Measurements from ENCODE around the gene PLB1. TPM values are rescaled to one million over a fixed set of nuclear protein-coding genes. Genes with fewer than 3 reads are reported as not detected.

Gene PLB1
- total and polyA plus RNA-seq, 4 experiments from 2014 or later = 0.38 to 0.91 (median 0.82) TPM

DNA sequence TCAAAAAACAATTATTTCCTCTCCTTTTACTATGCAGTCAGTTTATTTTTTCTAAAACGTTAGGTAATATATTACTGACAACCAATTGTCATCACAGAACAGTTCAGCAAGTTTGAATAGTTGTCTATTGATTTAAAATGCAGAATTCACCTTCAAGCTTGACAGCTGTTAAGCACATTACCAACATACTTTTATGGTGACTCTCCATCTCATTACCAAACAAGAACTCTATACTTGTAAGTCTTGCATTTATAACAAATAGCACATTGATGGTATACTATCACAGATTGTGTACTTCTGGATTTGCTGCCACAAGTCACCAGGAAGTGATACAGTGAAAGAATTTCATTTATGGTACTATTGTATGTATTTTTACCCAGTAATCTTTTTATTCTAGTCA is 156.4 kb downstream of the PLB1 start:
- intact Hi-C loops (cut with micrococcal nuclease) = no loop called here
- DNase-seq = no peak
- Mint-ChIP-seq H3K36me3 (no peaks in the 10 kb centered on the region), H3K27ac (no peak overlapping the region), H3K9me3 (peaks cover 0 to 1% (median 0%) of the 10 kb centered on the region in 8 donors), H3K27me3 (no peaks in the 10 kb centered on the region), H3K4me3 (no peak overlapping the region), H3K4me1 (peaks cover 15 to 33% (median 21%) of the 10 kb centered on the region in 4 donors)
- no peaks in the 10 kb centered on the region for H3K9me3 ChIP-seq (ENCODE audit: control insufficient read depth in 1 of 2, low read length in 2 of 2)
- ChIA-PET POLR2A (ENCODE audit: partially characterized antibody) (no interaction called here), CTCF (ENCODE audit: partially characterized antibody) (interaction anchor here (1.0 kb wide), 1 partner anchor 58 kb away, joined by 3 read pairs; no protein-coding TSS in a partner anchor)
- H3K27me3 ChIP-seq (ENCODE audit: insufficient read depth, low read length) = no peaks in the 10 kb centered on the region
- H3K4me3 ChIP-seq (ENCODE audit: low read length in 2 of 2) = no peak overlapping the region
- H3K36me3 ChIP-seq (ENCODE audit: insufficient read depth, low read length) = no peaks in the 10 kb centered on the region
- no peak overlapping the region for H3K27ac ChIP-seq (ENCODE audit: low read depth, low read length)
- peaks cover 9% of the 10 kb centered on the region for H3K4me1 ChIP-seq (ENCODE audit: insufficient read depth, low read length)

GRCh38 chr2:28653892-28654662 is 158.2 kb downstream of the PLB1 start:
- CTCF ChIA-PET (ENCODE audit: partially characterized antibody) = interaction anchor here (1.8 kb wide), 1 partner anchor 60 kb away, joined by 8 read pairs; no protein-coding TSS in a partner anchor

GRCh38 chr2:28654663-28655320 is 158.9 kb downstream of the PLB1 start:
- Mint-ChIP-seq H3K9me3 (peaks cover 0 to 6% (median 1%) of the 10 kb centered on the region in 8 donors), H3K36me3 (no peaks in the 10 kb centered on the region), H3K27ac (peak overlapping the region in 3 of 7 donors; percentile 3 to 60 (median 5)), H3K4me3 (no peak overlapping the region), H3K27me3 (no peaks in the 10 kb centered on the region), H3K4me1 (peaks cover 15 to 32% (median 25%) of the 10 kb centered on the region in 4 donors)
- Histone ChIP-seq H3K9me3 (ENCODE audit: control insufficient read depth in 1 of 2, low read length in 2 of 2) (no peaks in the 10 kb centered on the region), H3K27ac (ENCODE audit: low read depth, low read length) (no peak overlapping the region), H3K36me3 (ENCODE audit: insufficient read depth, low read length) (no peaks in the 10 kb centered on the region), H3K27me3 (ENCODE audit: insufficient read depth, low read length) (no peaks in the 10 kb centered on the region), H3K4me3 (ENCODE audit: low read length in 2 of 2) (no peak overlapping the region), H3K4me1 (ENCODE audit: insufficient read depth, low read length) (peaks cover 15% of the 10 kb centered on the region)
- DNase-seq = no peak
- ChIA-PET CTCF (ENCODE audit: partially characterized antibody) (interaction anchor here (1.1 to 1.8 kb wide), 2 partner anchors 60 to 73 kb away, joined by 3 to 8 read pairs; no protein-coding TSS in a partner anchor), POLR2A (ENCODE audit: partially characterized antibody) (interaction anchor here (0.5 to 0.8 kb wide), 2 partner anchors 37 to 97 kb away, joined by 3 read pairs; partner anchors contain the start of gene PPP1CB)
- intact Hi-C loops (cut with micrococcal nuclease) = no loop called here

More at GRCh38 chr2:28653892-28654662, 158.2 kb downstream of the PLB1 start:
- H3K27me3 Mint-ChIP-seq = no peaks in the 10 kb centered on the region
- no peaks in the 10 kb centered on the region for H3K36me3 Mint-ChIP-seq
- H3K27ac Mint-ChIP-seq = peak overlapping the region in 5 of 7 donors; percentile 9 to 60 (median 32)
- DNase-seq = no peak
- no peaks in the 10 kb centered on the region for H3K36me3 ChIP-seq (ENCODE audit: insufficient read depth, low read length)
- H3K4me1 Mint-ChIP-seq = peaks cover 18 to 39% (median 30%) of the 10 kb centered on the region in 4 donors
- H3K27me3 ChIP-seq (ENCODE audit: insufficient read depth, low read length) = no peaks in the 10 kb centered on the region
- H3K9me3 ChIP-seq (ENCODE audit: control insufficient read depth in 1 of 2, low read length in 2 of 2) = no peaks in the 10 kb centered on the region
- H3K27ac ChIP-seq (ENCODE audit: low read depth, low read length) = no peak overlapping the region
- H3K4me3 ChIP-seq (ENCODE audit: low read length in 2 of 2) = no peak overlapping the region
- H3K9me3 Mint-ChIP-seq = peaks cover 0 to 4% (median 1%) of the 10 kb centered on the region in 8 donors
- H3K4me3 Mint-ChIP-seq = no peak overlapping the region
- intact Hi-C loops (cut with micrococcal nuclease) = no loop called here
- peaks cover 20% of the 10 kb centered on the region for H3K4me1 ChIP-seq (ENCODE audit: insufficient read depth, low read length)
- POLR2A ChIA-PET (ENCODE audit: partially characterized antibody) = no interaction called here

DNA sequence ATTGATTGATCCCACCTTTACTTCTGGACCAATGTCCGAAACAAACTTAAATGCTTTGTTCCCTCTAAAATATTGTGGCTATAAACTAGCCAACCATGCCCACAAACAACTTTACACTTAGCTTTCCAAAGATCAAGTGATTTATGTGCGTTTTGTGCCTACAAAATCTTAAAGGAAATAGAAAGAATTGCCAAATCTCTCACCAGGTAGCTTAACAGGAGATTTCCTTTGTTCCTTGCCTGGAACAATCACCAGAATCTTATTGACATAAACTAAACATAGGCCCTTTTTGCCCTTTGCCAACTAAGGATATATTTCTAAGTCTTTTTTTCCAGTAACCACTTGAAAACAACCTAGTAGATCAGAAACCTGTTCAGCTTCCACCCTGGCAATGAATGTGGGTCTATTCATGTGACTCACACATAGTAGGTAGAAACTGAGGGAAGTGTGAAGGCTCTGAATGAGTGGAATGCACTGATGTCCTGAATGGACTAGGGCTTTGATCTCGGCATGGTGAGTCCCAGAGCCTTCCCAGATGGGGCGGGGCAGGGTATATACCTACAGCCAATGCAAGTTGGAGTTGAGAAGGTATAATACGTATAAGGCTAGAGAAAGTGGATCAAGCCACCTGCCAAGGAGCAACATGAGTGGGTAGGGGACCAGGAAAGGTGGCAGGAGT is 161.2 kb downstream of the PLB1 start:
- Mint-ChIP-seq H3K9me3 (peaks cover 0 to 6% (median 1%) of the 10 kb centered on the region in 8 donors), H3K27ac (peak overlapping the region in 5 of 7 donors; percentile 0 to 36 (median 11)), H3K27me3 (no peaks in the 10 kb centered on the region), H3K4me1 (peaks cover 15 to 26% (median 21%) of the 10 kb centered on the region in 4 donors), H3K4me3 (peak overlapping the region in 3 of 8 donors; percentile 8 to 47 (median 14)), H3K36me3 (no peaks in the 10 kb centered on the region)
- Histone ChIP-seq H3K4me1 (ENCODE audit: insufficient read depth, low read length) (peaks cover 15% of the 10 kb centered on the region), H3K27ac (ENCODE audit: low read depth, low read length) (no peak overlapping the region), H3K4me3 (ENCODE audit: low read length in 2 of 2) (no peak overlapping the region), H3K9me3 (ENCODE audit: control insufficient read depth in 1 of 2, low read length in 2 of 2) (no peaks in the 10 kb centered on the region), H3K36me3 (ENCODE audit: insufficient read depth, low read length) (no peaks in the 10 kb centered on the region), H3K27me3 (ENCODE audit: insufficient read depth, low read length) (no peaks in the 10 kb centered on the region)
- no peak for DNase-seq
- ChIA-PET CTCF (ENCODE audit: partially characterized antibody) (interaction anchor here (1.1 kb wide), 1 partner anchor 34 kb away, joined by 4 read pairs; no protein-coding TSS in a partner anchor), POLR2A (ENCODE audit: partially characterized antibody) (no interaction called here)
- intact Hi-C loops (cut with micrococcal nuclease) = no loop called here

- Histone ChIP-seq H3K27ac (ENCODE audit: low read depth, low read length) (no peak overlapping the region), H3K36me3 (ENCODE audit: insufficient read depth, low read length) (no peaks in the 10 kb centered on the region), H3K4me1 (ENCODE audit: insufficient read depth, low read length) (peaks cover 15% of the 10 kb centered on the region), H3K9me3 (ENCODE audit: control insufficient read depth in 1 of 2, low read length in 2 of 2) (no peaks in the 10 kb centered on the region), H3K4me3 (ENCODE audit: low read length in 2 of 2) (no peak overlapping the region), H3K27me3 (ENCODE audit: insufficient read depth, low read length) (no peaks in the 10 kb centered on the region)
- DNase-seq = no peak
- ChIA-PET CTCF (ENCODE audit: partially characterized antibody) (no interaction called here), POLR2A (ENCODE audit: partially characterized antibody) (no interaction called here)
- peaks cover 15 to 26% (median 21%) of the 10 kb centered on the region in 4 donors for H3K4me1 Mint-ChIP-seq
- no peaks in the 10 kb centered on the region for H3K36me3 Mint-ChIP-seq
- H3K9me3 Mint-ChIP-seq = peaks cover 0 to 6% (median 1%) of the 10 kb centered on the region in 8 donors
- no peaks in the 10 kb centered on the region for H3K27me3 Mint-ChIP-seq
- no peak overlapping the region for H3K27ac Mint-ChIP-seq
- intact Hi-C loops (cut with micrococcal nuclease) = no loop called here
- H3K4me3 Mint-ChIP-seq = no peak overlapping the region
Observed at GRCh38 chr2:28658369-28658768, 162.5 kb downstream of the PLB1 start.

- peaks cover 0 to 6% (median 1%) of the 10 kb centered on the region in 8 donors for H3K9me3 Mint-ChIP-seq
- no peaks in the 10 kb centered on the region for H3K9me3 ChIP-seq (ENCODE audit: control insufficient read depth in 1 of 2, low read length in 2 of 2)
- H3K4me3 Mint-ChIP-seq = no peak overlapping the region
- peaks cover 15% of the 10 kb centered on the region for H3K4me1 ChIP-seq (ENCODE audit: insufficient read depth, low read length)
- H3K27ac Mint-ChIP-seq = no peak overlapping the region
- no peak for DNase-seq
- H3K4me1 Mint-ChIP-seq = peaks cover 15 to 26% (median 21%) of the 10 kb centered on the region in 4 donors
- intact Hi-C loops (cut with micrococcal nuclease) = no loop called here
- no peaks in the 10 kb centered on the region for H3K27me3 Mint-ChIP-seq
- H3K36me3 ChIP-seq (ENCODE audit: insufficient read depth, low read length) = no peaks in the 10 kb centered on the region
- POLR2A ChIA-PET (ENCODE audit: partially characterized antibody) = no interaction called here
- no peak overlapping the region for H3K27ac ChIP-seq (ENCODE audit: low read depth, low read length)
- H3K4me3 ChIP-seq (ENCODE audit: low read length in 2 of 2) = no peak overlapping the region
- CTCF ChIA-PET (ENCODE audit: partially characterized antibody) = no interaction called here
- no peaks in the 10 kb centered on the region for H3K27me3 ChIP-seq (ENCODE audit: insufficient read depth, low read length)
- H3K36me3 Mint-ChIP-seq = no peaks in the 10 kb centered on the region
Observed at GRCh38 chr2:28659127-28659526, 163.3 kb downstream of the PLB1 start.

DNA sequence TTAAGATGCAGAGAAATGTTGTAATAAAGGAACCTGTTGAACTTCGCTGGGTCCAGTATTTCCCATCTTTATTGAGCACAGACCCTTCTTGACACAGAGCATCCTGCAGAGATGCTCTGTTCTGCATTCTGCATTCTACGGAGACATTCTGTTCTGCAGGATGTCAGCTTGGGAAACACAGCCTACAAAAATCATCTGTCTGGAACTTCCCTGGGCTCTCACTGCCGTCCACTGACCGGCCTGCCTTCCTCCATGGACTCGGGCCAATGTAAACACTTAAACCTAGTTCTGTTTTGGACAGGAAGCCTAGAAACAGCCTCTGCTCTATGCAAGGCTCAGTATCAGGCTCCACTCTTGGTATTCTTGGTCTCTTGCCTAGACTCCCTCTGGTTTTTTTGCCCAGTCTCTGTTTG is 165.7 kb downstream of the PLB1 start:
- Histone ChIP-seq H3K9me3 (ENCODE audit: control insufficient read depth in 1 of 2, low read length in 2 of 2) (no peaks in the 10 kb centered on the region), H3K27me3 (ENCODE audit: insufficient read depth, low read length) (no peaks in the 10 kb centered on the region), H3K36me3 (ENCODE audit: insufficient read depth, low read length) (no peaks in the 10 kb centered on the region), H3K27ac (ENCODE audit: low read depth, low read length) (no peak overlapping the region), H3K4me3 (ENCODE audit: low read length in 2 of 2) (no peak overlapping the region), H3K4me1 (ENCODE audit: insufficient read depth, low read length) (peaks cover 11% of the 10 kb centered on the region)
- intact Hi-C loops (cut with micrococcal nuclease) = no loop called here
- POLR2A ChIA-PET (ENCODE audit: partially characterized antibody) = no interaction called here
- Mint-ChIP-seq H3K27me3 (no peaks in the 10 kb centered on the region), H3K27ac (peak overlapping the region in 1 of 7 donors; percentile 53), H3K4me1 (peaks cover 10 to 18% (median 15%) of the 10 kb centered on the region in 4 donors), H3K9me3 (peaks cover 0 to 6% (median under 1%) of the 10 kb centered on the region in 8 donors), H3K4me3 (no peak overlapping the region), H3K36me3 (no peaks in the 10 kb centered on the region)
- CTCF ChIA-PET (ENCODE audit: partially characterized antibody) = no interaction called here
- DNase-seq = no peak

All from CD4-positive, alpha-beta memory T cell (primary cell).